NOMO-1 treated with DMSO at 0.1 percent for 48 hours (cell line): Measurements from ENCODE around the gene PKNOX1.
"Not testable (repeated sequence)": the region's sequence is repeated elsewhere in the genome, so short reads cannot be mapped to it uniquely, and the experiment has no call there.

Experiments used
- DNase-seq: peaks from one replicate; lab custom pipeline; 2025; ENCODE audit not compliant: unreplicated experiment; lab: John Stamatoyannopoulos, UW

Gene PKNOX1

GRCh38 chr21:42951193-42951592 is 23.2 kb upstream of the PKNOX1 start:
- DNase-seq = not testable (repeated sequence)

- no peak for DNase-seq
These were observed 17.3 kb upstream of the PKNOX1 start for GRCh38 chr21:42956824-42957630.

GRCh38 chr21:42958122-42958521 is 16.2 kb upstream of the PKNOX1 start:
- not testable (repeated sequence) for DNase-seq

- DNase-seq = no peak
These were observed 14.6 kb upstream of the PKNOX1 start for GRCh38 chr21:42959728-42960127.

- no peak for DNase-seq
These were observed 11.9 kb upstream of the PKNOX1 start for GRCh38 chr21:42962380-42963007.

- no peak for DNase-seq
These were observed 10.3 kb upstream of the PKNOX1 start for GRCh38 chr21:42964086-42964485.

GRCh38 chr21:42964546-42965210 is 9.7 kb upstream of the PKNOX1 start:
- no peak for DNase-seq

- no peak for DNase-seq
These were observed 9.2 kb upstream of the PKNOX1 start for GRCh38 chr21:42965211-42965560.

GRCh38 chr21:42967616-42968015 is 6.7 kb upstream of the PKNOX1 start:
- DNase-seq = not testable (repeated sequence)

GRCh38 chr21:42969193-42969600 is 5.2 kb upstream of the PKNOX1 start:
- no peak for DNase-seq

GRCh38 chr21:42970946-42971653 is 3.3 kb upstream of the PKNOX1 start:
- DNase-seq = no peak

GRCh38 chr21:42971897-42972275 is 2.5 kb upstream of the PKNOX1 start:
- DNase-seq = no peak

GRCh38 chr21:42973309-42973990 is 912 bp upstream of the PKNOX1 start:
- DNase-seq = no peak

GRCh38 chr21:42974832-42975820 is 764 bp downstream of the PKNOX1 start:
- DNase-seq = peak; percentile 38

GRCh38 chr21:42975886-42976608 is 1.7 kb downstream of the PKNOX1 start:
- peak; percentile 34 for DNase-seq

- DNase-seq = peak; percentile 9
These were observed 6.2 kb downstream of the PKNOX1 start for GRCh38 chr21:42980312-42981213.

GRCh38 chr21:42981214-42981523 is 6.8 kb downstream of the PKNOX1 start:
- no peak for DNase-seq

- DNase-seq = no peak
These were observed 7.5 kb downstream of the PKNOX1 start for GRCh38 chr21:42981862-42982261.
